NCI-H1048 (cell line): ENCODE data around the gene SCAMP2.
A peak's percentile ranks its signal among the peaks of the same experiment; 100 is the strongest.

Experiments
- DNase-seq: peaks from one replicate; lab custom pipeline; 2025; lab: John Stamatoyannopoulos, UW

Gene SCAMP2

DNA sequence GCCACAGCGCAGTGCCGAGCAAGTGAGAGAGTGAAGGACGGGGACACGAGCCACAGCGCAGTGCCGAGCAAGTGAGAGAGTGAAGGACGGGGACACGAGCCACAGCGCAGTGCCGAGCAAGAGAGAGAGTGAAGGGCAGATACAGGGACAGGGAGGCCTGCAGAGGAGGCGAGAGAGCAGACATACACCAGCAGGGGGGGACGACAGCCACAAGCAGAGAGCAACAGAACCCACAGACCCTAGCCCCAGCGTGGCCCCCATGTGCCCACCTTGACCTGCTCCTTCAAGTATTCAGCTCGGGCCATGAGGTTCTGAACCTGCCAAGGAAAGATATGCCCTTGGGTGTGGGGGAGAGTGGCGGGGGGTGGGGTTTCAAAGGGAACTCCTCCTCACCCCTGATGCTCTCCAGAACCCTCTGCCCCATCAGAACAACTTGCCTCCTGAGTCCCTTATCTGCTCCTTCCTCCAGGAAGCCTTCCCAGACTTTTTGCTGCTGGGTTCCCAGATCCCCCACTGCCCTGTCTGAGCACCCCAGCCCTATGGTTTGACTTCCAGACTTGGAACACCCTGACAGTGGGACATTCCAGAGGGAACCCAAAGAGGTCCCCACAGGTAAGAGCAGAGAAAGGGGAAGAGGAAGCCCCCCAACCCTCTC lies 35.6 kb downstream of the SCAMP2 start:
- no peak for DNase-seq

DNA sequence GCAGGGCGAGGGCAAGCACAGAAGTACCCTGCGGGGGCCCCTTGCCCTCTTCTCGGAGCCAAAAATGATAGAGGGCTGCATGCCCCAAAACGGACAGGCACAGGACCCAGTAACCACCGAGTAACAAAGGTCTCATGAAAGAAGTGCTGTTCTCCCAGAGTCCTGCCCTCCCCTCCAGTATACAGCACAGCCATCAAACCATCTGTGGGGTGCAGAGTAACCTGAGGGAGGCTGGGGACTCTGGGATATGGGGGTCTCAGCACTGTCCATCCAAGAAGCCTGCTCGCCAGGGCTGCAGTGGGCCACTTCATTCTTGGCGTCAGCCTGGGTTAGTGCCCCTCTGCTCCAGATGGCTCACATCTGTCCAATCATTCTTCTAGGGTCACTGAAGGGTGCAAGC lies 36.3 kb downstream of the SCAMP2 start:
- no peak for DNase-seq

DNA sequence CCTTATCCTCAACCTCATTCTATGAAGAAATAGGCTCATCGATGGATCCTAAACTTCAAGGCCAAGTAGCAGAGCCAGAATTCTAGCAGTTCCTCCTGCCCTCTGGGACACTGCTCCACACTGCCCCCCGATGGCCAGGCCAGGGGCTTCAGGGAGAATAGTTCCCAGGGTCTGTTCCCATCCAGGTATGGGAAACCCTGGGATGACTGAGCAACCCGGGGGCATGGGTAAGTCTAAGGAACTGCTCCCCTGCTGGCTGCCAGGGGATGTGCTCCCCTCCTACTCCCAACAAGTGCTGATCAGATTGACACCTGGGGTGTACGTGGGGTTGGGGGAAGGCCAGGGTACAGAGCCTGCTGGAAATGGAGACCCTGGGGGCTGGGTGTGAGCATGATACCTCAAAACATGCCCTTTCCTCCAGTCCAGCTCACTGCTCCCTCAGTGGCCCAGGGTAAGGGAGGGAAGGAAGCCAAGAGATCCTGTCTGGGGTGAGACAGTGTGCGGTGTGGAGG lies 37.8 kb downstream of the SCAMP2 start:
- DNase-seq = no peak

DNA sequence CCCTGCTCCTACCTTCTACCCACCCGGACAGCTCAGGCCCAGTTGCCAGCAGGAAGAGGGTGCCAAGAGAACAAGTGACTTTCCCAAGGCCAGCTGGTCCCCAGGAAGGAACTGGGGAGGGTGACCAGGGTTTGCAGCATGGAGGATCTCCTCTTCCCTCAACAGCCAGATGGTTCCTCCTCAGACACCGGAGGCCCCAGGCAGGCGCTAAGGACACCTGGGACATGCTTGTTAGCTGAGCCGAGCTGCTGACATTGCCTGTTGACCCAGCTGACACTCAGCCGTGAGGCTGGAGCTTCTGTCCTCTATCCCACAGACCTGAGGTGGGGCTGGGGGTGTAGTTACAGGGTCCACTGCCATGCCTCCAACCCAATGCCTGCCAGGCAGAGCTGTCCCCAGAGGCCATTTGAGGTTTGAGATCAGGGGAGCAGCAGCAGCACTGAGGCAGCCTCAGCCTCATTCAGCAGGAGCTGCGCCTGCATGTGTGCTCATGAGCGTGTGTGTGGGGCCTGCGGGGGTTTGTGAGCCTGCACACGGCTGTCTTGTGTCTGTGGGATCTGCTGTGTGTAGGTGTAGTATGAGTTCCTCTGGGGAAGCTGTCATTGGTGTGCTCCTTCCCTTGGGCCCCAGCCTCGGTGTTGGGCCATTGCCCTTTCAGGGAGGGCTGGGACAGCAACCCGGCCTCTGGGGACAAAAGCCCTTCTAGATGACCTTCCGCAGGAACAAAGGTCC lies 39.6 kb downstream of the SCAMP2 start:
- DNase-seq = no peak

DNA sequence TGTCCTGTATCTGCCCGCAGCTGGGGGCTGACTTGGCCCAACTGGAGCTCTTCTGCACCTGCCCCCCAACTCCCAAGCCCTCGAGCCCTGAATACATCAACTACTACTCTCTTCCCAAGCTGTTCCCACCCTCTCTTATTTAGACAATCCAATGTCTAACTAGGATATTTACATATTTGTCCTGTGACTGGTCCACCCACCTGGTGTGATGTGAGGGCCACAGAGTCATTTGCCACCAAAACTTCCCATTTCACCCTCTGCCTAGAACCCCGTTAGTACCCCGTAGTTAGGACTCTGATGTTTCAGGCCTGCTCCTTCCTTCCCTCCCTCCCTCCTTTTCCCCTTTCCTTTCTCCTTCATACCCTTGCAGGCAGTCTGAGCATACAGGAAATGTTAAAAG lies 40.3 kb downstream of the SCAMP2 start:
- no peak for DNase-seq

DNA sequence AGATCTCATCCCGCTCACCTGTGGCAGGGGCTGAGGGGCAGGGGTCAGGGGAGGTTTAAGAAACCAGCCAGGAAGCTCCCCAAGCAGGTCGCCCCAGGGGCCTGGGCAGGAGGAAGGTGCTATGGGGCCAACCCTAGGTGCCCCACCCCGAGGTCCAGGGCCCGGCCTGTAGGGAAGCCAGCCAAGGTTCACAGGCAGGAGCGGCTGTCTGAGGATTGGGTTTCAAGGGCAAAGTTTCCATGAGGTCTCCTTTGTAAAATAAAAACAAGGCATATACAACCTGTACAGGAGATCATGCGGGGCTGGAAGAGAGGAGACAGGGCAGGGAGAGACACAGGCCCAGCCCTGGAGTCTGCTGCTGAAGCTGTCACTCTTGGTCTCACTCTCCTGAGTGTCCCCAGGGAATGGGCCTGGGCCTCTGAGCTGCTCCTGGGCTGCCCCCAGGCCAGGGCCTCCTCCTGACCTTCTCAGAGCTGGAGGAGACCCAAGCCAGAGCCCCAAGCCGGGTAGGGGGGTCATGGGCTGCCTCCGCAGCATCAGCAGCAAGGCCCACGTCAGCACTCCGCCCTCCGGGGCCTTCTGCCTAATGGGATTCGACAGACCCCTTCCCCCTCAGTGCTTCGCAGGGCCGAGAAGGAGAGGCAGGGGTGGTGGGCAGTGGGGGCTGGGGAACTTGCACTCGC lies 41.2 kb downstream of the SCAMP2 start:
- no peak for DNase-seq

DNA sequence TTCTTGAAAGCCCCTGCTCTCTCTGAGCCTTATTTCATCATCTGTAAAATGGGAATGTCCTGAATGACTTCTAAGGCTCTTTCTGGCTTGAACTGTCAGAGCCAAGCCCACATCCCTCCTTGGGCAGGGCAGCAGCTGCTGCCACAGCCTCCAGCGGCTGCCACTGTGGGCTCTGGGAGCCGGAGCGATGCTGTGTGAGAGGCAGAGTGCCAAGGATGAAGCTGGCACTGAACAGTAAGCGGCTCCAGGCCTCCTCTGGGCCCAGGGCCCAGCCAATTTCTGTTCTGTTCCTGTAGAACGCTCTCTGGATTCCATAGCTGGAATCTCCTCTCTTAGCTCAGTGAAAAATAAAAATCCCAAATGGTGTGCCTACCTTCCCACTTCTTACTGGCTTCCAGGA lies 42.3 kb downstream of the SCAMP2 start:
- DNase-seq = no peak

DNA sequence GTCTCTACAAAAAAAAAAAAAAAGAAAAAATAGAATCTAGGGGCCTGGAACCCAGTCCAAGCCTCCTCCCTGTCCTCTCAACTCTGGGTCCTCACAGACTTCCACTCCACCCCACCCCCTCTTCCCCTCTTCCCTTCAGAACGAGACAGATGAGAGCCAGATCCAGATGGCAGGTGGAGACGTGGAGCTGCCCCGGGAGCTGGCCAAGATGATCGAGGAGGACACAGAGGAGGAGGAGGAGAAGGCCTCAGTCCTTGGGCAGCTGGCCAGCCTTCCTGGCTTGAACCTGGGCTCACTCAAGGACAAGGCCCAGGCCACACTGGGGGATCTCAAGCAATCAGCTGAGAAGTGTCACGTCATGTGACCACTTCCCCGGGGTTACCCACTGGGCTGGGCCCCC lies 43.2 kb downstream of the SCAMP2 start:
- DNase-seq = no peak

DNA sequence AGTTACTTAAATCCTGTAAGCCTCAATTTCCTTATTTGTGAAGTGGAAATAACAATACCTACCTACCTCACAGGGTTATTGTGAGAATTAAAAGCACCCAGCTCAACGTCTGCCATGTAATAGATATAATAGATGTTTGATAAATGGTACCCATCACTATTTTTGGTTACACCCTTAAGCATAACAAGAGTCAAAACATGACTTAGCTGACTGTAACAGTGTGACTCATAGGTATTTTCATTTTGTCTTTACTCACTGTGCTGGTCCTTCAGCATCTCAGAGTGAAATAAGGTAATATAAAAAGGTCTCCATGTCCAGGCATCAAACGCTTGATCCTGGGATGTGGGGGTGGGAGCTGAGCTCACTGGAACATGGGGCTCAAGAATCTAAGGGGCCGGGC lies 43.7 kb downstream of the SCAMP2 start:
- no peak for DNase-seq

DNA sequence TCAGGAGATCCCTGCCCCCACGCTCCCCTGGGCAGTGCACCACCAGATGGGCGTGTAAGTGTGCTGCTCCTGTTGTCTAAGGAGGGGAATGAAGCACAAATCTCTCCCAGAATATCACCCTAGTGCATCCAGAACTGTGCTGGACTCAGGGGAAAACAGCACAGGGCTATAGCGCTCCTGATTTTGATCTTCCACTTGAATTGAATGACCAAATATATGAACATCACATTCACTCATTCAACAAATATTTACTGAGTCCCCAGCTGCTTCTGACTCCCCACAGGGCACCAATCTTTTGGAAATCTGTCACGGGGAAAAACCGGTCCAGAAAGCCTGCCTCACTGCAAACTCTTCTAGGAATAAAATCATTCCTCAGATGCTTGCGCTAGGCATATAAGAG lies 44.3 kb downstream of the SCAMP2 start:
- DNase-seq = no peak

DNA sequence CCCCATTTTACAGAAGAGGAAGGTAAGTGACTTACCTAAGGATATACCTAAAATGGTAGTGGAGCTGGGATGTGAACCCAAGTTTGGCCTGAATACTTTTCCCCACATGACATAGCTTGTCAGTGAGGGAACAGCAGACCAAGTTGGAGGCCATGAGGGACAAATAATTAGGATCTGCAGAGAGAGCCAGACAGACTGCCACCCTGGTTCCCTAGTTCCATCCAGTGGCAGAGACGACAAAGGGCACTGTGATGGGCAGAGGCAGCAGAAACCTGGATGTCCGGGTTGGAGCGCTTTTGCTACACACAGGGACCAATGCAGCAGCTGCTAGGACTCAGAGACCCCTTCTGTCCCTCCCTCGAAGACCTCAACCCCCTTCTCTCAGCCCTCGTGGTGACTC lies 45.6 kb downstream of the SCAMP2 start:
- DNase-seq = no peak

DNA sequence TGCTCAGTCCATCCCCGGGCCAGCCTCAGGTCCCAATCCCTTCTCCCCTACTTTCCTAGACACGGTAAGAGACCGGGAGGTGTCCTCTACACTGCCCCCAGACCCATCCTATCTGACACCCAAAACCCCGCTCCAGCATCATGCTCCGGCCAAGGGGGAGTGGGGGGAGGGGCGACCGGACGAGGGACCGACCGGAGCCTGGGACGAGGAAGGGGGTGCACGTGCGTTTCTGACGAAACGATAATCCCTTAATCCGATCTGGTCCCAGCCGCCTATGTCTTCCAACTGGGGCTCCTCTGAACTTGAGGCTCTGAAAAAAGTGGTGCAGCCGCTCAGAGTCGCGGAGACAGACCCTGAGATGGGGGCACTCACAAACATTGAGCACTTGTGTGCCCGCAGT lies 46.2 kb downstream of the SCAMP2 start:
- DNase-seq = no peak

DNA sequence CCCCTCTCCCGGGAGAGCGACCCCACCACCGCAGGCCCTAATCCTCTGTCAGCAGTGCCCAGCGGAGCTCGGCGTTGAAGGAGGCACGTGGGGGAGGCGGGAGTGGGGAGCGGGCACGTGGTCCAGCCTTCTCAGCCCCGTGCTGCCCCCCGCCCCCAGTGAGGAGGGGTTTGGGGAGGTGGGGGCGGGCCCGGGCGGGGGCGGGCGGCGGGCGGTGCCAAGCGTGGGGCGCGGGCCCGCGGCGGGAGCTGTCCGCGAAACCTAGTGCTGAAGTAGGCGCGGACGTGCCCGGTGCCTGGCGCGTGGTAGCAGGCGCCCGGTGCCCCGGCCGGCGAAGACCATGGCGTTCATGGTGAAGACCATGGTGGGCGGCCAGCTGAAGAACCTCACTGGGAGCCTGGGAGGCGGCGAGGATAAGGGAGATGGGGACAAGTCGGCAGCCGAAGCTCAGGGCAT lies 46.8 kb downstream of the SCAMP2 start, which contains the start of gene CPLX3:
TSS of gene CPLX3 (plus strand) at position 264 of the 456 bp plus-strand sequence. CDS start at position 341, 77 bp downstream.
- peak; percentile 16 for DNase-seq

DNA sequence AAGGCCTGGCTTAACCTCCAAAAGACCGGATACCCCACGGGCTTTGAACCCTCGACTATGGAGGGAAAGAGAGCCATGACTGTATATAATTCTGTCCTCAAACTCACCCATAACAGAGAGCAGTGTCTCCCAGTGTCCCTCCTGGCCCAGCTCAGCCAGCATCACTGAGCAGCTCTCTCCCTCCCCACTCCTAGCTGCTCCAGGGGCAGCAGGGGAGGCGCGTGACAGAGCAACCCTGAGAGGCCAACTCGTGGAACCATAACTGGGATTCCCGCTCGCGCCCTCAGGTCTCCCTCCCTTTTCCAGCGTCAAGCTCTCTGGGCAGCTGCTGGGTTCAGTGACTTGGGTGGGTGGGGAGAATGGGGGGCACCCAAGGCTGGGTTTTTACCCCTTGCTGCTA lies 47.3 kb downstream of the SCAMP2 start:
- no peak for DNase-seq

DNA sequence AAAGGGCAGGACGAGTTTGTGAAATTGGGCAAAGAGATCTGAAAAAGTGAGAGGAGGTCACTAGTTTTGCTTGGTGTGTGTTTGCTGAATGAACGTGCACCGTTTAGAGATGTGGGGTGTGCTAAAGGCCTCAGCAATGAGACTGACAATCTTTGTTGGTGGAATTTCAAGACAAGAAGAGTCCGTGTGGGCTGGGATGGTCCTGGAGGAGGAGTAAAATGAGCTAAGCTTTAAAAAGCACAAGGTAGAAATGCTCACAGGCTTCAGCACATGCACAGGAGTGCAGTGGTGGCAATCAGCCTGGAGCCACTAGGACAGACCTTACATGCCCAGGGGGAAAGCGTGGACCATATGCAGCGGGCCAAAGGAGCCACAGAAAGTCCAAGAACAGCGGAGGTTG lies 48.2 kb downstream of the SCAMP2 start:
- DNase-seq = no peak

DNA sequence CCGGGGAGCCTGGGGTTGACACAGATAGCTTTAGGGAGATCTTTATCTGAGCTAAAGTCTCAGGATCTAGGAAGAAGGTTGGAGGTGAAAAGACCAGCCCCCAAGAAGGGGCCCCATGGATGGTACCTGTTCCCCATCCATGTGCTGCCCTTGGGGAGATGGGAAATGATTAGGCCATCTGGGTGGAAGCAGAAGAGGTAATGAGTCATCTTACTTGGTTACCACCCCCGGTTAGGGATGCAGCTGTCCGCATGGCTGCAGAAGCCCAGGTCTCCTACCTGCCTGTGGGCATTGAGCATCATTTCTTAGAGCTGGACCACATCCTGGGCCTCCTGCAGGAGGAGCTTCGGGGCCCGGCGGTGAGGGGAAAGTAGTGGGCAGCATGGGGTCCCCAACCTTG lies 49.8 kb downstream of the SCAMP2 start:
- no peak for DNase-seq

DNA sequence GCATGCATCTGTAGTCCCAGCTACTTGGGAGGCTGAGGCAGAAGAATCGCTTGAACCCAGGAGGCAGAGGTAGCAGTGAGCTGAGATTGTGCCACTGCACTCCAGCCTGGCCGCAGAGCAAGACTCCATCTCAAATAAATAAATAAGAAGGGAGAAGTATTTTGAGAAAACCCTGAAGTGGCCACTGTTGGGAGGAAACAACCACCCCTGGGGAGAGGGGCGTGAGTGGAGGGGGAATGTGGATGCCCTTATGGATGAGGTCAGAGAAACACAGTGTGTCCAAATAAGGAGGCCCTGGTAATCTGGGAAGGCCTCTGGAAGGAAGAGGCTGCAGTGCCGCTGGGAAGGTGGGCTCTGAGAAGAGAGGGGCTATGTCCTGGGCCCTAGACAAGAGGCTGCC lies 50.9 kb downstream of the SCAMP2 start:
- DNase-seq = no peak

DNA sequence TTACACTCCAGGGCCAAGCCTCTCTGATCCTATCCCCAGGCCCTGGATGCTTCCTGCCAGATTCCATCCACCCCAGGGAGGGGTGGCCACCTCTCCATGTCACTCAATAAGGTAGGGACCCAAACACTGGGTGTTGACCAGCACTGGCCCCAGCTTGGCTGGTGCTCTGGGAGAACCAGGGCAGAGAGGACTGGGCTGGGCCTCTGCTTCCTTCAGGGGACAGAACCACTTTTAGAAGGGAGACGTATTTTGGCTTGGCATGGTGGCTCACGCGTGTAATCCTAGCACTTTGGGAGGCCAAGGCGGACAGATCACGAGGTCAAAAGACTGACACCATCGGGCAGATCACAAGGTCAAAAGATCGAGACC lies 51.4 kb downstream of the SCAMP2 start:
- no peak for DNase-seq

DNA sequence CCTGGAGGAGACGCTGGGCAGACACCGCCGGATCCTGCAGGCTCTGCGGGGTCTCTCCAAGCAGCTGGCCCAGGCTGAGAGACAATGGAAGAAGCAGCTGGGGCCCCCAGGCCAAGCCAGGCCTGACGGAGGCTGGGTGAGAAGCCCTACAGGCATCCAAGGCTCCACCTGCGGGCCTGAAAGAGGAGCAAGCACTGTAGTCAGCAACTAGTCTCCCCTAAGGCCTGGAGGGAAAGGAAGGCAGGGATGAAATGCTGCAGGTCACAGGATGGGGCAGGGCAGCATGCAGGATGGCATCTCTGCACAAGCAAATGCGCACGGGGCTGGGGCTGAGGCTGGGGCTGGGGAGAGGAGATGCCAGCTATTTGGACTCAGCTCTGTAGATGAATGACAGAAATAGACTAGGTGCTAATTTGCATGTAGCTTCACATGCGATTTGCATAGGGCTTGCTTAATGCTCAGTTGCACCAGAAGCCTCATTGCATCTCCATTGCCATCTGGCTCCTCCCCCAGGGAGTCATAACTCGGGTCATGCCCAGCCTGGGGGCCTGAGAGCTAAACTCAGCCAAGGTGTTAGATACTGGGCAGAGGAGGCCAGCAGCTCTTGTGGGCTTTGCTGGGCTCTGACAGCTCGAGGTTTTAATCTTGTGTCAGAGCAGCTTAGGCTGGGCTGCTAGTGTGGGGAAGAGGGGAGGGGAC lies 51.9 kb downstream of the SCAMP2 start:
- peak; percentile 79 for DNase-seq

DNA sequence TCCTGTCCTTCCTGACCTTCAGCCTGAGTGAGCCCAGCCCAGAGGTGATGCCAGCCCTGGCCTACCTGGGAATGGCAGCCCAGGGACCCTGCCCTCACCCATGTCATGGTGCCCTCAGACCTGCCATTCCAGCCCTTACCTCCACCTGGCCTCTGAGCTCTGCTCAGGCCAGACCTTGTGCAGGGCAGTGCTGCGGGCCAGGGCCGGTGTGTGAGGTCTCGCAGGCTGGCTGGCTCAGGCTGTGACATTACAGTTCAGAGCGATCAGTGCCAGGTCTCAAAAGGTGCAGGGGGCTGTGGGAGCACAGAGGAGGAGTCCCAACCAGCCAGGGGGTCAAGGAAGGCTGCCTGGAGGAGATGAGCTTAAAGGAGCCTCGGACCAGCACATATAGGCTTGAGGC lies 53.1 kb downstream of the SCAMP2 start:
- no peak for DNase-seq

DNA sequence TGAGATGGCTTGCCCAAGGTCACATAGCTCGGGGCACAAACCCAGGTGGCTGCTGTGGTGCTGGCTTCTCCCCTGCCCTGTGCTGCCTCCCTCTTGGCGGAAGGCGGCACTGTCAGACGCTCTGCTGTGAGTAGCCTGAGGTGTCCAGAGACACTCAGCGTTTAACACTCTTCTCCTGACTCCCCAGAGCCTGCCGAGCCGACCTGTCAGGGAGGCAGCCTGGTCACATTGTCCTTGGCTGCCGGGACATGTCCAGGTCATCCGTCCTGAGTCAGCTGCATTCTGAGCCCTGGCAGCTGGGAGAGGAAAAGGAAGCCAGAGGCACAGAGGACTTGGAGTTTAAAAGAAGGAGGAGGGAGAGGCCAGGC lies 55.8 kb downstream of the SCAMP2 start:
- DNase-seq = no peak

DNA sequence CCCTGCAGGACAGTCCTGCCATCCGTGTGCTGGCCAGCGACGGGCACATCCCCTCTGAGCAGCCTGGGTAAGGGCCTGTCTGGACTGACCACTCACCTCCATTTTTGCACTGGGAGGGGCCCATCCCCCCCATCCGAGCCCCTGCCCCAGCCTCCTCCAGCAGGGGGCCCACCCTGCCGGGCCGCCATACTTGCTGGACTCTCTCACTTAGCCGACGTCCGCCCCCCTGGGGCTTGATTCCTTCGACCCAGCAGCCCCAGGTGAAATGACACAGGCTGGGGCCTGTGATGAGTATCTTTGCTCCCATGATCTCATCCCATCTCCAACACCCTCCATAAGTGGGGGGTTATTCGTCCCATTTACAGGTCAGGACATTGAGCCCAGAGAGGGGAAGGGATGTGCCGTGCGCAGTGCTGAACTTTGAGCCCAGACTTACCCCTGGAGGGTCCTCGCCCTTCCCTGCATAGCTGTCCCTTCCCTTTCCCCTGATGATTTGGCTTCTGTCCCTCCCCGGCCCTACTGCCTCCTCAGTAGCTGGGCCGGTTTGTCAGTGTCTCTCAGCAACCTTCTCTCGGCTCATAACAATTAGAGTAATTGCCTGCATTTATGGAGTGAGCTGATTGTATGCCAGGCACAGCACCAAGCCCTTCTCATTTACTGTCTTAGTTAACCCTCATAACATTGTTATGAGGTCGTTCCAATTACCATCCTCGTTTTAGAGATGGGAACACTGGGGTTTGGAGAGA lies 56.4 kb downstream of the SCAMP2 start:
- DNase-seq = no peak
